ENCODE results near the gene GINS1. TPM values are rescaled to one million over a fixed set of nuclear protein-coding genes. Genes with fewer than 3 reads are reported as not detected.
A peak's percentile ranks its signal among the peaks of the same experiment; 100 is the strongest.

GINS1 gene
- 10 to 100 TPM in 1 of 4 donors, 1 to 10 TPM in 1, not detected in 2; 1.3 to 14.3 TPM for total RNA-seq

DNA sequence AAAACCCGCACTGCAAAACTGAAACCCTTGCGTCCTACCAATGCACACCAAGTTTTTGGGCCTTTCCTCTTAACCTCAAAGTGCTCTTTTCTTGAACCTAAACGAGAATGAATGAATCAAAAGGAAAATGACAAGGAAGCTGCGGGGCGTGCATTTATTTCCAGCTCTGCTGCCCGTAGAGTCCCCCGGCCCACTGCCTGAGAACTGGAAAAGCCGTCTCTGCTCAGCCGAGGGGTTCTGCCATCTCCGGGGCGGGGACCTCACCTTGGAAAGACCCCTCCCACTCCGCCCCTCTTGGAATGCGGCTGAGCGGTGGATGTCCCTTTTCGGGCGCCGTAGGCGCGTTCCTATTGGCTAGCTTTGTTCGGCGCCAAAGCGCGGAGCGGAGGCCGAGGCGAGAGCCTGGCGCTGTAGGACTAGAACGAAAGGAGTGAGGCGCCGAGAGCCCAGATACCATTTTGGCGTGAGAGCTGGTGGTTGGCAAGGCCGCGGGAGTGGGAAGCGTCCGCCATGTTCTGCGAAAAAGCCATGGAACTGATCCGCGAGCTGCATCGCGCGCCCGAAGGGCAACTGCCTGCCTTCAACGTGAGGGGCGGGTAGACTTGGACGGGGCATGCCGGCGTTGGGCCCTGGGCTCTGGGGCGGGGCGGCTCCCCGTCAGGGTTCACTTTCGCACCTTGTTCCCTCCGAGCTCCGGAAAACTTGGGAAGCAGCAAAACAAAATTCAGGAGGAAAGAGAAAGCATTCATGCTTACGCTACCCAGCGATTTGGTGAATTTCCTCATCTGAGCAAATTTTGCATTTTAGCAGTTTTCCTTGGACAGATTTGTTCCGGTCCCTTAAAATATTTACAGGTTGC is at the start of gene GINS1:
GINS1 (plus strand) TSS at position 363 of the 859 bp plus-strand sequence; CDS start at position 511, 148 bp downstream.
- intact Hi-C loops (cut with DNase I; ENCODE audit: low total_unique reads): no loop called here
- H3K9me3 ChIP-seq: peaks cover 0 to 6% of the 10 kb centered on the region in 2 donors
- peak within 1 kb of the TSS; percentile 47 to 52 for H3K27ac ChIP-seq
- no peaks in the 10 kb centered on the region for H3K36me3 ChIP-seq
- peak; percentile 69 to 79 for DNase-seq
- H3K4me3 ChIP-seq: peak within 1 kb of the TSS; percentile 56 to 57
- no peaks in the 10 kb centered on the region for H3K27me3 ChIP-seq
- H3K4me1 ChIP-seq: peaks cover 0 to 3% of the 10 kb centered on the region in 2 donors
- TF ChIP-seq, protein P1, sequence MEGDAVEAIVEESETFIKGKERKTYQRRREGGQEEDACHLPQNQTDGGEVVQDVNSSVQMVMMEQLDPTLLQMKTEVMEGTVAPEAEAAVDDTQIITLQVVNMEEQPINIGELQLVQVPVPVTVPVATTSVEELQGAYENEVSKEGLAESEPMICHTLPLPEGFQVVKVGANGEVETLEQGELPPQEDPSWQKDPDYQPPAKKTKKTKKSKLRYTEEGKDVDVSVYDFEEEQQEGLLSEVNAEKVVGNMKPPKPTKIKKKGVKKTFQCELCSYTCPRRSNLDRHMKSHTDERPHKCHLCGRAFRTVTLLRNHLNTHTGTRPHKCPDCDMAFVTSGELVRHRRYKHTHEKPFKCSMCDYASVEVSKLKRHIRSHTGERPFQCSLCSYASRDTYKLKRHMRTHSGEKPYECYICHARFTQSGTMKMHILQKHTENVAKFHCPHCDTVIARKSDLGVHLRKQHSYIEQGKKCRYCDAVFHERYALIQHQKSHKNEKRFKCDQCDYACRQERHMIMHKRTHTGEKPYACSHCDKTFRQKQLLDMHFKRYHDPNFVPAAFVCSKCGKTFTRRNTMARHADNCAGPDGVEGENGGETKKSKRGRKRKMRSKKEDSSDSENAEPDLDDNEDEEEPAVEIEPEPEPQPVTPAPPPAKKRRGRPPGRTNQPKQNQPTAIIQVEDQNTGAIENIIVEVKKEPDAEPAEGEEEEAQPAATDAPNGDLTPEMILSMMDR (IDR thresholded peaks at IDR 0.05): no peak
- peak in 1 of 2 donors; percentile 15 for TF ChIP-seq POLR2A (IDR thresholded peaks at IDR 0.05)

DNA sequence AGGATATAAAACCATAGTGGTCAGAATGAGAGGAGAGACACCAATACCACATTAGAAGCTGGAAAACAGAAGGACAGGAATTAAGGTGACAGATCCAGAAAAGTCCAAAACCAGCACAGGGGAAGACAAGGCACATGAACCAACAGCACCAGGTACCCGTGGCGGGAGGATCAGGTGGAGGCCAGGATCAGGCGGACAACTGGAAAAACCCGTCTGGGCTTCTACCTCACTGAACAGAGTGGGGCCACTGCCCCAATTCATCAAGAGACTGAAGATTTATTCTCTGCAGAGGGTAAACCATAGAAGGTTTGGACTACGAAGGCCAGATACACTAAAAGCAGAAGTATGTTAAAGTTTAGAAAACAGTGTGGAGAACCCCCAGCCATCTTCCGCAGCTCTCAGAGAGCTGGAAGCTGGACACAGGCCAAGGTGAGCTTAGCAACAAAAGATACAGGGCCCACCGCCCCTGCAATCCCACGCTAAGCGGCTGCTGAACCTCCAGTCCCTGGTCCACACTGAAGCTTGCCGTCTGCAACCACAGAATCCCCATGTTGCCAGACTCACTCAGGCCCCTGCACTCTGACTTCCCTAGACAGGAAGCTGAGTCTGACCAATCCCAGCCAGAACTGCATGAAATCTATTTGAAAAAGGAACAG is 46.7 kb upstream of the GINS1 start:
- H3K36me3 ChIP-seq: no peaks in the 10 kb centered on the region
- no peaks in the 10 kb centered on the region for H3K9me3 ChIP-seq
- no peak overlapping the region for H3K27ac ChIP-seq
- TF ChIP-seq, protein P1 (IDR thresholded peaks at IDR 0.05): no peak
- TF ChIP-seq POLR2A (IDR thresholded peaks at IDR 0.05): no peak
- no peaks in the 10 kb centered on the region for H3K4me1 ChIP-seq
- H3K27me3 ChIP-seq: no peaks in the 10 kb centered on the region
- no peak for DNase-seq
- intact Hi-C loops (cut with DNase I; ENCODE audit: low total_unique reads): no loop called here
- H3K4me3 ChIP-seq: no peak overlapping the region

DNA sequence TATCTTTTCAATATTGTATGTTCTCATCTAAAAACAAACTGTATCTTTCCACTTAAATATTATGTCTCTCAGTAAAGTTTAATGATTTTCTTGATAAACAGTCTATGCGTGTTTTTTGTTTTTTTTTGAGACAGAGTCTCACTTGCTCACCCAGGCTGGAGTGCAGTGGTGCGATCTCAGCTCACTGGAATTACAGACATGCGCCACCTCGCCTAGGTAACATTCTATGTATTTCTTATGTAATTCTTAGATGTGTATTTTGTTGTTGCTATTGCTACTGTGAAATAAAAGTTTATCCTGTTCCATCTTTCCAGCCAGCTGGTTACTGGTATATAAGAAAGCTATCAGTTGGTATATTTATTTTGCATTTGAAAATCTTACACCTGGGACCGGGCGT is 46.2 kb upstream of the GINS1 start:
- TF ChIP-seq POLR2A (IDR thresholded peaks at IDR 0.05): no peak
- TF ChIP-seq, protein P1 (IDR thresholded peaks at IDR 0.05): no peak
- H3K4me1 ChIP-seq: no peaks in the 10 kb centered on the region
- H3K4me3 ChIP-seq: no peak overlapping the region
- no peaks in the 10 kb centered on the region for H3K9me3 ChIP-seq
- H3K27ac ChIP-seq: no peak overlapping the region
- H3K27me3 ChIP-seq: no peaks in the 10 kb centered on the region
- intact Hi-C loops (cut with DNase I; ENCODE audit: low total_unique reads): no loop called here
- no peaks in the 10 kb centered on the region for H3K36me3 ChIP-seq
- DNase-seq: no peak

- H3K4me1 ChIP-seq: no peaks in the 10 kb centered on the region
- H3K4me3 ChIP-seq: no peak overlapping the region
- TF ChIP-seq, protein P1 (IDR thresholded peaks at IDR 0.05): no peak
- no peak for TF ChIP-seq POLR2A (IDR thresholded peaks at IDR 0.05)
- no peaks in the 10 kb centered on the region for H3K9me3 ChIP-seq
- H3K36me3 ChIP-seq: no peaks in the 10 kb centered on the region
- H3K27me3 ChIP-seq: no peaks in the 10 kb centered on the region
- intact Hi-C loops (cut with DNase I; ENCODE audit: low total_unique reads): no loop called here
- DNase-seq: no peak
- no peak overlapping the region for H3K27ac ChIP-seq
These were observed 43.2 kb upstream of the GINS1 start for GRCh38 chr20:25364180-25364788.
